Prostate gland (tissue), 2 donors: ENCODE measurements around the gene SGSM2.

Experiments
- POLR2A ChIP-seq: fragments of 450-650 bp; IDR thresholded peaks from one replicate; pipeline ENCODE4 v1.6.1; 2016; ENCODE audit warnings: antibody characterized with exemption, mild to moderate bottlenecking
- POLR2AphosphoS5 ChIP-seq: sonication (generic); formaldehyde crosslinking; IDR thresholded peaks from one replicate; pipeline ENCODE4 v1.6.1; 2017; ENCODE audit warnings: antibody characterized with exemption
- TF ChIP-seq, protein P1 (sequence below), 4 experiments: fragments of 200-600 bp in 2 of 4; fragments of 450-650 bp in 2 of 4; sonication (generic) in 2 of 4; IDR thresholded peaks; 1 replicate in 3 of 4; 2 replicates in 1 of 4; pipeline ENCODE4 v1.5.1; 2016 to 2019; ENCODE audit warnings: antibody characterized with exemption in 4 of 4, mild to moderate bottlenecking in 2 of 4, moderate library complexity in 2 of 4

- TF ChIP-seq POLR2AphosphoS5 (no peak), POLR2A (no peak)
- TF ChIP-seq, protein P1, sequence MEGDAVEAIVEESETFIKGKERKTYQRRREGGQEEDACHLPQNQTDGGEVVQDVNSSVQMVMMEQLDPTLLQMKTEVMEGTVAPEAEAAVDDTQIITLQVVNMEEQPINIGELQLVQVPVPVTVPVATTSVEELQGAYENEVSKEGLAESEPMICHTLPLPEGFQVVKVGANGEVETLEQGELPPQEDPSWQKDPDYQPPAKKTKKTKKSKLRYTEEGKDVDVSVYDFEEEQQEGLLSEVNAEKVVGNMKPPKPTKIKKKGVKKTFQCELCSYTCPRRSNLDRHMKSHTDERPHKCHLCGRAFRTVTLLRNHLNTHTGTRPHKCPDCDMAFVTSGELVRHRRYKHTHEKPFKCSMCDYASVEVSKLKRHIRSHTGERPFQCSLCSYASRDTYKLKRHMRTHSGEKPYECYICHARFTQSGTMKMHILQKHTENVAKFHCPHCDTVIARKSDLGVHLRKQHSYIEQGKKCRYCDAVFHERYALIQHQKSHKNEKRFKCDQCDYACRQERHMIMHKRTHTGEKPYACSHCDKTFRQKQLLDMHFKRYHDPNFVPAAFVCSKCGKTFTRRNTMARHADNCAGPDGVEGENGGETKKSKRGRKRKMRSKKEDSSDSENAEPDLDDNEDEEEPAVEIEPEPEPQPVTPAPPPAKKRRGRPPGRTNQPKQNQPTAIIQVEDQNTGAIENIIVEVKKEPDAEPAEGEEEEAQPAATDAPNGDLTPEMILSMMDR (IDR thresholded peaks at IDR 0.05): no peak
These were observed 38.2 kb upstream of the SGSM2 start for GRCh38 chr17:2299136-2299535.
